ENCODE data around the gene SNPH.
A peak's percentile ranks its signal among the peaks of the same experiment; 100 is the strongest.

SNPH gene

DNA sequence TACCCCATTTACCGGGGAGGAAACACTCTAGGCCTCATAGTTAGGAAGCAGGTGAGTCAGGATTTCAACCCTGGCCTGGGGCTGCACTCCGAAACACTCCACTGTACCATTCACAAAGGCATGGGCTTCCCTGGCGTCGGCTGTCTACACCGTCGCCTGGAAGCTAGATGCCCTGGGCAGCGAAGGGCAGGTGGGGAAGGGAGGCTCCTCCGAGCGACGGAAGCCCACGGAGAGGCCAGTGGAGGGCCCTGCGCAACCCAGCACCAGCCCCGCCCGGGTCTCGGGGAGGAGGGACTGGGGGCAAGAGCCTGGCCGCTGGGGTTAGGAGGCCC, 46.8 kb downstream of the SNPH start:
- no peak for DNase-seq (ENCODE audit: extremely low spot score)
- CTCF ChIA-PET: interaction anchor here (1.0 kb wide), 2 partner anchors 85 to 156 kb away, joined by 3 to 5 read pairs; no protein-coding TSS in a partner anchor
- POLR2A ChIA-PET: no interaction called here
- TF ChIP-seq LEF1 (IDR thresholded peaks at IDR 0.05; ENCODE audit: borderline replicate concordance) (no peak), FOXA1 (IDR thresholded peaks at IDR 0.05) (no peak), SP1 (IDR thresholded peaks at IDR 0.05) (no peak), ARNT (IDR thresholded peaks at IDR 0.05) (no peak), FOXK2 (IDR thresholded peaks at IDR 0.05) (no peak), CTBP1 (IDR thresholded peaks at IDR 0.05; ENCODE audit: borderline replicate concordance) (no peak), NFRKB (IDR thresholded peaks at IDR 0.05) (no peak), FOXM1 (IDR thresholded peaks at IDR 0.05; ENCODE audit: borderline replicate concordance) (no peak), ELF4 (IDR thresholded peaks at IDR 0.05) (no peak), ZNF384 (IDR thresholded peaks at IDR 0.05) (no peak), L3MBTL2 (conservative IDR thresholded peaks at IDR 0.05) (no peak), HDGF (IDR thresholded peaks at IDR 0.05; ENCODE audit: borderline replicate concordance) (no peak), TARDBP (IDR thresholded peaks at IDR 0.05) (no peak)
- TF ChIP-seq, protein P1, sequence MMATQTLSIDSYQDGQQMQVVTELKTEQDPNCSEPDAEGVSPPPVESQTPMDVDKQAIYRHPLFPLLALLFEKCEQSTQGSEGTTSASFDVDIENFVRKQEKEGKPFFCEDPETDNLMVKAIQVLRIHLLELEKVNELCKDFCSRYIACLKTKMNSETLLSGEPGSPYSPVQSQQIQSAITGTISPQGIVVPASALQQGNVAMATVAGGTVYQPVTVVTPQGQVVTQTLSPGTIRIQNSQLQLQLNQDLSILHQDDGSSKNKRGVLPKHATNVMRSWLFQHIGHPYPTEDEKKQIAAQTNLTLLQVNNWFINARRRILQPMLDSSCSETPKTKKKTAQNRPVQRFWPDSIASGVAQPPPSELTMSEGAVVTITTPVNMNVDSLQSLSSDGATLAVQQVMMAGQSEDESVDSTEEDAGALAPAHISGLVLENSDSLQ (IDR thresholded peaks at IDR 0.05): no peak

DNA sequence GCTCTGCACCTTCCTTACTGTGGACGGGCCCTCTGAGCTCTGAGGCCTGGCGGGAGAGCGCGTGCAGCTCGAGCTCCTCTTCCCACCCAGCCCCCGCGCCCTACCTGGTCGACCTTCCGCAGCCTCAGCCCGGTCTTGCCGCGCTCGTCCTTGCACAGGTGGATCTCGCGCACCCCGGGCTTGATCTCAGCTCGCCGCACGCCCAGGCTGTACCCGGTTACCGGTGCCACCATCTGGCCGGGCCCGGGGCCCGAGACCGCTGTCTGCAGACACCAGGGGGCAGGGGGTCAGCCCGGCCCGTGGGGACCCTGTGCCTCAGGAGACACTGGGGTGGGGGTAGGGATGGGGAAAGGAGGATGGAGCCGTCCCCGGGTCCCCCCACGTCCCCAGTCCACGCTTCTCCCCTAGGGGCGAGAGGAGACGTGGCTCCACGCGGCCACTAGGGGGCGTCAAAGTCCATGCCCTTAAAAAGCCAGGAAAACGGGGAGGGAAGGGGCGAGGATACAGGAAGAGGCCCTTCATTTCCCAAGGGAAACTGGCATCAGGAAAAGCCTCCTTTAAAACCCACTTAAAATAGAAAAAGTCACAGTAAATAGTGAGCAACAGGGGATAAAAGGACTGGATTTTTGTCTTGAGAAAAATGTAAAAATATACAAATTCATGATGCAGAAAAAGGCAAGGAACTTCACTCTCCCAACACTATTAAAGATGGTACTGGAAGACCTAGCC, 47.3 kb downstream of the SNPH start:
- TF ChIP-seq CTBP1 (IDR thresholded peaks at IDR 0.05; ENCODE audit: borderline replicate concordance): no peak
- no peak for TF ChIP-seq LEF1 (IDR thresholded peaks at IDR 0.05; ENCODE audit: borderline replicate concordance)
- no peak for TF ChIP-seq ARNT (IDR thresholded peaks at IDR 0.05)
- no peak for TF ChIP-seq L3MBTL2 (conservative IDR thresholded peaks at IDR 0.05)
- TF ChIP-seq FOXK2 (IDR thresholded peaks at IDR 0.05): no peak
- TF ChIP-seq BHLHE40 (IDR thresholded peaks at IDR 0.05; ENCODE audit: borderline replicate concordance): no peak
- no peak for TF ChIP-seq ZNF384 (IDR thresholded peaks at IDR 0.05)
- no peak for TF ChIP-seq SUZ12 (IDR thresholded peaks at IDR 0.05)
- TF ChIP-seq TARDBP (IDR thresholded peaks at IDR 0.05): no peak
- no peak for TF ChIP-seq NFRKB (IDR thresholded peaks at IDR 0.05)
- TF ChIP-seq ELF4 (IDR thresholded peaks at IDR 0.05): no peak
- no peak for TF ChIP-seq HDGF (IDR thresholded peaks at IDR 0.05; ENCODE audit: borderline replicate concordance)
- no peak for TF ChIP-seq FOXA1 (IDR thresholded peaks at IDR 0.05)
- no peak for TF ChIP-seq SP1 (IDR thresholded peaks at IDR 0.05)
- TF ChIP-seq, protein P1 (IDR thresholded peaks at IDR 0.05): no peak
- TF ChIP-seq FOXM1 (IDR thresholded peaks at IDR 0.05; ENCODE audit: borderline replicate concordance): no peak
- DNase-seq (ENCODE audit: extremely low spot score): peak; percentile 81
- POLR2A ChIA-PET: no interaction called here
- CTCF ChIA-PET: interaction anchor here (1.0 kb wide), 2 partner anchors 85 to 155 kb away, joined by 3 to 5 read pairs; no protein-coding TSS in a partner anchor

DNA sequence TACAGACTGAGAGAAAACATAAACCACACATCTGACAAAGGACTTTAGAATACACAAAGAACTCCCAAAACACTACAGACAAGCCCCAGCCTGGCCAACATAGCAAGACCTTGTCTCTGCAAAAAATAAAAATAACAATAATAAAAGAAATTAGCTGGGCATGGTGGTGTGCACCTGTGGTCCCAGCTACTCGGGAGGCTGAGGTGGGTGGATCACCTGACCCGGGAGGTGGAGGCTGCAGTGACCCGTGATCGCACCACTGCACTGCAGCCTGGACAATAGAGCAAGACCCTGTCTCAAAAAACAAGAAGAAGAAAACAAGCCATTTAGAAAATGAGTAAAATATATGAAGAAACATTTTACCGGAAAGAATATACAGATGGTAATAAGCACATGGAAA, 49.7 kb downstream of the SNPH start:
- TF ChIP-seq HDGF (IDR thresholded peaks at IDR 0.05; ENCODE audit: borderline replicate concordance): no peak
- no peak for TF ChIP-seq BHLHE40 (IDR thresholded peaks at IDR 0.05; ENCODE audit: borderline replicate concordance)
- no peak for TF ChIP-seq SUZ12 (IDR thresholded peaks at IDR 0.05)
- TF ChIP-seq, protein P1 (IDR thresholded peaks at IDR 0.05): no peak
- TF ChIP-seq ARNT (IDR thresholded peaks at IDR 0.05): no peak
- TF ChIP-seq LEF1 (IDR thresholded peaks at IDR 0.05; ENCODE audit: borderline replicate concordance): no peak
- no peak for TF ChIP-seq NFRKB (IDR thresholded peaks at IDR 0.05)
- no peak for TF ChIP-seq ZNF384 (IDR thresholded peaks at IDR 0.05)
- TF ChIP-seq FOXK2 (IDR thresholded peaks at IDR 0.05): no peak
- TF ChIP-seq CTBP1 (IDR thresholded peaks at IDR 0.05; ENCODE audit: borderline replicate concordance): no peak
- no peak for TF ChIP-seq SP1 (IDR thresholded peaks at IDR 0.05)
- no peak for TF ChIP-seq FOXA1 (IDR thresholded peaks at IDR 0.05)
- no peak for TF ChIP-seq L3MBTL2 (conservative IDR thresholded peaks at IDR 0.05)
- no peak for TF ChIP-seq TARDBP (IDR thresholded peaks at IDR 0.05)
- TF ChIP-seq ELF4 (IDR thresholded peaks at IDR 0.05): no peak
- no peak for TF ChIP-seq FOXM1 (IDR thresholded peaks at IDR 0.05; ENCODE audit: borderline replicate concordance)
- DNase-seq (ENCODE audit: extremely low spot score): no peak
- ChIA-PET POLR2A (no interaction called here), CTCF (no interaction called here)

DNA sequence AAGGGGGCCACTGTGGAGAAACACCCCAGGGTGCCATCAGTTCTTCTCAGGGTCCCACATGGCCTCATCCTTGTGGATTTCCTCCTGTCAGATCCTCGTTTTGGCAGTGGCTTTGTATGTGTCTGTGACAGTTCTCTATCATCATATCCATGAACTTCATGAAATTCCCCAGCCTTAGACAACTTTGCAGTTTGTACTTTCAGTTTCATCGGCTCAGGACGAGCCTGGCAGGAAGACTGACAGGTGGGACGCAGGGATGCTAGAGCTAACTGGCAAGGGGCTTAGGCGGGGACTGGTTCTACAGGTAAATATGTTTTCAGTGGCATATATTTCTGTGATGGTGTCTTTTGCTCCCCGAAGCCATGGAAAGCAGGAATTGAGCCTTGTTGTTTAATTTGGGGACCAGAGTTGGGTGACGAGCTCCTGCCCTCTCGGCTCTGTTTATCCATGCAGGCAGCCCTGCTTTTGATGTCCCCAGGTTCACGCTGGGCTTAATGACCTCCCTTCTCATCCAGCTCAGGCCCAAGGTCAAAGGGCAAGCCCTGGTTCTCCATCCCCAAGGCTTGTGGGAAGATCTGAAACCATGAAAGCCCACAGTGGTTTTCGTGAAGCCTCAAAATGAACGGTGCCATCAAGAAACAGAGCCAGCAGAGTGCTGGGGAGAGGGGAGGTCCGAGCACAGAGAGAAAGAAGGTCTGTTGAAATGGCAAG, 51.6 kb downstream of the SNPH start:
- ChIA-PET POLR2A (no interaction called here), CTCF (no interaction called here)
- DNase-seq (ENCODE audit: extremely low spot score): no peak
- TF ChIP-seq ZNF384 (IDR thresholded peaks at IDR 0.05): no peak
- no peak for TF ChIP-seq FOXA1 (IDR thresholded peaks at IDR 0.05)
- no peak for TF ChIP-seq SP1 (IDR thresholded peaks at IDR 0.05)

DNA sequence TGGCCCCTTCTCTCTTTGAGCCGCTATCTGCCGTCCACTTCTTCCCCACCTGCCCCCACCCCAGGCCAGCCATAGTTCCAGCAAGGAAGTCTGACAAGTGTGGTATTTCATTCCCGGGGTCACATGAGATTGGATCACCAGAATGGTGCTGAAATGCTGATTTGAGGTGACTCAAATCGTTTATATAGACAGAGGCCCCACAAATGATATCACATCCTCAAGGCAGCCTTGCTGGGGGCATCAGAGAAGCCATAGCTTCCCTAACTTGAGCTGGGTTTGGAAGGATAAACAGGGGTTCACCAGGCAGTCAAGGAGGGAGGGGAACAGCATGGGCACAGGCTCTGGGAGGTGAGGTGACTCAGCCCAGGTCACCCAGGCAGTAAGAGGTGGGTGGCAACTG, 53.0 kb downstream of the SNPH start:
- no peak for TF ChIP-seq FOXM1 (IDR thresholded peaks at IDR 0.05; ENCODE audit: borderline replicate concordance)
- no peak for TF ChIP-seq L3MBTL2 (conservative IDR thresholded peaks at IDR 0.05)
- no peak for TF ChIP-seq SUZ12 (IDR thresholded peaks at IDR 0.05)
- TF ChIP-seq ZNF384 (IDR thresholded peaks at IDR 0.05): no peak
- TF ChIP-seq TARDBP (IDR thresholded peaks at IDR 0.05): no peak
- ChIA-PET POLR2A (no interaction called here), CTCF (no interaction called here)
- no peak for DNase-seq (ENCODE audit: extremely low spot score)

DNA sequence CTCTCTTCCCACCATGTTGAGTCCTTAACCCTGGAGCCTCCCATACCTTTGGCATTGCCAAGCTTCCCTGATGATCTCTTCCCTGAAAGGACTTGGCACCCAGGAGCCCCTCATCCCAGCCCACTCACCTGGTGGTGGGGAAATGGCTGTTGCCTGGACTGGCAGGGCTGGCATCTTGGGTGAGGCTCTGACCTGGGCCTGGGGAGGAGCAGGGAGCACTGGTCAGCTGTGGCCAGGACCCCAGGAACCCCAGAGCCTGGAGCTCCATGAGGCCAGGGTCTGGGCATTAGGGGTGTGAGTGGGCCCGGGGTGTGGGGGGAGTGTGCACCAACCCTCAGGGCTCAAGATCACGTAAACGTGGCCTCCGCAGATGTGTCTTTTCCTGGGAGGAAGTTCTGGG, 53.4 kb downstream of the SNPH start:
- DNase-seq (ENCODE audit: extremely low spot score): no peak
- TF ChIP-seq ZNF384 (IDR thresholded peaks at IDR 0.05) (no peak), SUZ12 (IDR thresholded peaks at IDR 0.05) (no peak), NFRKB (IDR thresholded peaks at IDR 0.05) (no peak), LEF1 (IDR thresholded peaks at IDR 0.05; ENCODE audit: borderline replicate concordance) (no peak), CTBP1 (IDR thresholded peaks at IDR 0.05; ENCODE audit: borderline replicate concordance) (no peak), FOXA1 (IDR thresholded peaks at IDR 0.05) (no peak), ARNT (IDR thresholded peaks at IDR 0.05) (no peak), TARDBP (IDR thresholded peaks at IDR 0.05) (no peak), ELF4 (IDR thresholded peaks at IDR 0.05) (no peak), L3MBTL2 (conservative IDR thresholded peaks at IDR 0.05) (no peak), FOXK2 (IDR thresholded peaks at IDR 0.05) (no peak)
- TF ChIP-seq, protein P1 (IDR thresholded peaks at IDR 0.05): no peak
- POLR2A ChIA-PET: no interaction called here
- CTCF ChIA-PET: no interaction called here
